HG03159 (cell line): ENCODE measurements around the gene RO60.

Experiments used
- ATAC-seq: cut with Tn5 transposase; IDR thresholded peaks from one replicate; pipeline ENCODE4 v1.9.1; 2021; ENCODE audit warnings: mild to moderate bottlenecking, moderate library complexity; ENCODE audit not compliant: unreplicated experiment

Gene RO60

DNA sequence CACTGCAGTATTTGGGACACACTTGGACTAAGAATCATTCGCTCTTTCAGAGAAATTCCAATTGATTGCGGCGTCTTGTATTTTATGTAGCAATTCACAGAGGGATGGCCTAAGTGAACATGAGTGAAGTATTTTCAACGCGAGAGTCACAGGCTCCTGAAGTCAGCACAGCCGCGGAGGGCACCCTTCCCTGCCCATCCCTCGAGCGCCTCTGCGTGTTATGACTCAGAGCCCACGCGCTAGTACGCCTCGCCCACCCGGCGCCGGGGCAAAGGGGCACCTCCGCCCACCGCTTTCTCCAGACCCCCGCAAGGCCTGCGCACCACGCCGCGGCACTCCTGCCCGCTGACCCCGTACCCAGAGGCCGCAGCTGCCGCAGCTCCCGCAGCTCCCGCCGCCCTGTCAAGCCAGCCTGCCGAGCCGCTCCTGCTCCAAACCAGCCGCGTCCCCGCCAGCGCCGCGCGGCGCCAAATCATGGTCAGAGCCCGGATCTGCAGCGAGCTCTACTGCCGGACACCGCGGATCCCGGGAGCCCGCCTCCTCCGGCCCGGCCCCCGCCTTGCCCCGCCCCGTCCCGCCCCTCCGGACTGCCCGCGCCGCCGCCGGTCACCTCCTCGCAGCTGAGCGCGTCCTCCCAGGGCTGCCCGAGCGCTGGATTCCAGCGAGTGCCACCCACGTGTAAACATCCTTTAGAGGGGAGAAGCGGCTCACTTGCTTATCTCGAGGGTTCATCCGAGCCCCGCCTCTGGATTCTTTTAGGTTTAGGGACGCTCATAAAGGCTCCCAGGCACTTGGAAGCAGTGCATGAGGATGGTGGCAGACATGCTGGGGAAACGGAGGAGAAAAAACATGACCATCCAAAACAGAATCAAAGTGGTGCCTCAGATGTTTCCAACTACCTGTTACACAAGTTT, 45.8 kb downstream of the RO60 start, which contains the start of gene GLRX2:
GLRX2 (minus strand) TSS at position 508 of the 914 bp plus-strand sequence; CDS start at position 476, 32 bp downstream.
- ATAC-seq, result peak; percentile 87

DNA sequence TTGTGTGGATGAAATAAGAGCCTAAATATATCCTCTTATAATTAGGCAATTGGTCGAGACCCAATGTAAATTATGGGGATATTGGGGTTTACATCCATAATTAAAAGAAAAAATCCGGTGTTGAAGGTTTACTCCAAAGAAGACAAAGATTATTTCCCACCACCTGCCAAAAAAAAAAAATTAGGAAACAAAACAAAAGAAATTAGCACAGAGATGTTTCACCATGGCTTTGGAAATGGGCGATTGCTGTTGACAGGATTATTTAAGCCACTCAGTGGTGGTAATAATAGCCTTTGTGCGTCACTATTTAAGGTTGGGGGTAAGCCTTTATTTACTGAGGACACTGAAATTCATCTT, 46.4 kb downstream of the RO60 start:
- no peak for ATAC-seq

DNA sequence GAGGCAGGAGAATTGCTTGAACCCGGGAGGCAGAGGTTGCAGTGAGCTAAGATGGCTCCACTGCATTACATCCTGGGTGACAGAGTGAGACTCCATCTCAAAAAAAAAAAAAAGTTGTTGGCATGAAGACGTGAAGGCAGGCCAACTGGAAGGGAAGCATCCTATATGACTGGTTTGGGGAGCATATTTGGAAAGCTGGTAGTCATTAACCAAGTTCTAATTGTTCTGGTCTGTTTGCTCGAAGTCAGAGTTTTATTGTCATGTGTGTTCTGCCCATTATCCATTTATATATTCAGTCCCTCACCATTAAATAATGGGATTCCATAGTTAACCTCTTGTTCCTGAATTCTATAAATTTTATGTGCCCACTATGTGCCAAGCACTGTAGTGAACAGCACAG, 49.1 kb downstream of the RO60 start:
- ATAC-seq, result no peak
